T-helper 2 cell treated with Interferon-gamma antibody and Interleukin-4, amounts not matched to agents 100 ng/mL and 5 ng/mL, for 36 hours (primary cell): Measurements from ENCODE around the gene LPIN1. TPM values are rescaled to one million over a fixed set of nuclear protein-coding genes. Genes with fewer than 3 reads are reported as not detected.
"Not testable (repeated sequence)": the region's sequence is repeated elsewhere in the genome, so short reads cannot be mapped to it uniquely, and the experiment has no call there.

ENCODE experiments used
- intact Hi-C: fragments of 100-400 bp; cut with micrococcal nuclease; formaldehyde crosslinking; loops from one replicate; pipeline ENCODE4 v1.15.1; 2023
- total RNA-seq: library from RNA; stranded (reverse); gene quantifications from 2 replicates; pipeline ENCODE4 v1.2.3, GENCODE V29; 2022

The LPIN1 gene
- total RNA-seq, 1 donor from 2014 or later: 62.1 TPM

GRCh38 chr2:11829324-11829946, 83.0 kb downstream of the LPIN1 start:
- intact Hi-C loops: loop anchor here (1.0 to 5.0 kb wide), 3 partner anchors 673 to 1178 kb away; no protein-coding TSS in a partner anchor

GRCh38 chr2:11829947-11830707, 83.7 kb downstream of the LPIN1 start:
- intact Hi-C loops: loop anchor here (1.0 to 10.0 kb wide), 9 partner anchors 83 to 1177 kb away; partner anchors contain the start of gene LPIN1

GRCh38 chr2:11830708-11831301, 84.4 kb downstream of the LPIN1 start:
- intact Hi-C loops: loop anchor here (1.0 to 10.0 kb wide), 6 partner anchors 84 to 1026 kb away; partner anchors contain the start of gene LPIN1

GRCh38 chr2:11831415-11831814, 85.0 kb downstream of the LPIN1 start:
- intact Hi-C loops: loop anchor here (2.0 to 10.0 kb wide), 3 partner anchors 85 to 581 kb away; partner anchors contain the start of gene LPIN1

GRCh38 chr2:11832531-11832930, 86.1 kb downstream of the LPIN1 start:
- intact Hi-C loops: loop anchor here (5.0 to 10.0 kb wide), 2 partner anchors 462 to 580 kb away; no protein-coding TSS in a partner anchor

GRCh38 chr2:11833601-11834000, 87.2 kb downstream of the LPIN1 start:
- intact Hi-C loops: loop anchor here (5.0 to 10.0 kb wide), 2 partner anchors 461 to 579 kb away; no protein-coding TSS in a partner anchor

- intact Hi-C loops: loop anchor here (10.0 kb wide), 1 partner anchor 459 kb away; no protein-coding TSS in a partner anchor
These were observed 89.0 kb downstream of the LPIN1 start for GRCh38 chr2:11835403-11835802.

- intact Hi-C loops: loop anchor here (10.0 kb wide), 1 partner anchor 458 kb away; no protein-coding TSS in a partner anchor
These were observed 90.3 kb downstream of the LPIN1 start for GRCh38 chr2:11836647-11837219.

GRCh38 chr2:11837875-11838734, 91.7 kb downstream of the LPIN1 start:
- intact Hi-C loops: loop anchor here (10.0 kb wide), 1 partner anchor 457 kb away; no protein-coding TSS in a partner anchor

GRCh38 chr2:11839916-11840315, 93.5 kb downstream of the LPIN1 start:
- intact Hi-C loops: loop anchor here (10.0 kb wide), 1 partner anchor 455 kb away; no protein-coding TSS in a partner anchor

GRCh38 chr2:11842336-11842735, 95.9 kb downstream of the LPIN1 start:
- intact Hi-C loops: no loop called here

- intact Hi-C loops: not testable (repeated sequence)
These were observed 98.4 kb downstream of the LPIN1 start for GRCh38 chr2:11844798-11845197.

- intact Hi-C loops: not testable (repeated sequence)
These were observed 101.5 kb downstream of the LPIN1 start for GRCh38 chr2:11847935-11848334.

GRCh38 chr2:11850082-11850481, 103.7 kb downstream of the LPIN1 start:
- intact Hi-C loops: no loop called here

GRCh38 chr2:11852526-11853196, 106.2 kb downstream of the LPIN1 start:
- intact Hi-C loops: no loop called here

GRCh38 chr2:11853197-11853588, 106.8 kb downstream of the LPIN1 start:
- intact Hi-C loops: no loop called here

- intact Hi-C loops: no loop called here
These were observed 108.8 kb downstream of the LPIN1 start for GRCh38 chr2:11855064-11855760.

GRCh38 chr2:11856095-11856494, 109.7 kb downstream of the LPIN1 start:
- intact Hi-C loops: no loop called here

- intact Hi-C loops: no loop called here
These were observed 112.5 kb downstream of the LPIN1 start for GRCh38 chr2:11858883-11859282.
